ENCODE results near the gene EPB41L2. TPM values are rescaled to one million over a fixed set of nuclear protein-coding genes. Genes with fewer than 3 reads are reported as not detected.

The EPB41L2 gene
- total RNA-seq, 1 donor from 2014 or later, result 314 TPM

DNA sequence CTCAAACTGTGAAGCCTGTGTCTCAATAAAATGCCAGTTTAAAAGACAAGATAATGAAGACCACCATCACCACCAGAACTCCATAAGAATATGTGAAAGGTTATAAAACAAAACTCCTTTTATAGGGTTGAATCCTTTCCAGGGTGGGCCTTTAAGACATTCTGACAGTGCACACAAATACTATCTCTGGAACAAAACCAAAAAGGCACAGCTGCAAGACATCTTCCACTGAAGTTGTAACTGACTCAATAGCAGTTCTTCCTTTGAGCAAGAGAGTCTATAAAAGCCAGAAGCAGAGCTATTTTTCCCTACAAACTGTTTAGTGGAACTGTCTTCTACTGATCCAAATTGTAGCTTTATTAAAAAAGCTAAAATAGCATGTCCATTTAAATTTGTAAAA, 81.6 kb downstream of the EPB41L2 start:
- H3K27me3 Mint-ChIP-seq (ENCODE audit: unreplicated experiment), result peaks cover 10% of the 10 kb centered on the region
- H3K27ac Mint-ChIP-seq (ENCODE audit: unreplicated experiment), result peak overlapping the region; percentile 83
- TF ChIP-seq, protein P1, sequence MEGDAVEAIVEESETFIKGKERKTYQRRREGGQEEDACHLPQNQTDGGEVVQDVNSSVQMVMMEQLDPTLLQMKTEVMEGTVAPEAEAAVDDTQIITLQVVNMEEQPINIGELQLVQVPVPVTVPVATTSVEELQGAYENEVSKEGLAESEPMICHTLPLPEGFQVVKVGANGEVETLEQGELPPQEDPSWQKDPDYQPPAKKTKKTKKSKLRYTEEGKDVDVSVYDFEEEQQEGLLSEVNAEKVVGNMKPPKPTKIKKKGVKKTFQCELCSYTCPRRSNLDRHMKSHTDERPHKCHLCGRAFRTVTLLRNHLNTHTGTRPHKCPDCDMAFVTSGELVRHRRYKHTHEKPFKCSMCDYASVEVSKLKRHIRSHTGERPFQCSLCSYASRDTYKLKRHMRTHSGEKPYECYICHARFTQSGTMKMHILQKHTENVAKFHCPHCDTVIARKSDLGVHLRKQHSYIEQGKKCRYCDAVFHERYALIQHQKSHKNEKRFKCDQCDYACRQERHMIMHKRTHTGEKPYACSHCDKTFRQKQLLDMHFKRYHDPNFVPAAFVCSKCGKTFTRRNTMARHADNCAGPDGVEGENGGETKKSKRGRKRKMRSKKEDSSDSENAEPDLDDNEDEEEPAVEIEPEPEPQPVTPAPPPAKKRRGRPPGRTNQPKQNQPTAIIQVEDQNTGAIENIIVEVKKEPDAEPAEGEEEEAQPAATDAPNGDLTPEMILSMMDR (IDR thresholded peaks at IDR 0.05; ENCODE audit: unreplicated experiment), result no peak

DNA sequence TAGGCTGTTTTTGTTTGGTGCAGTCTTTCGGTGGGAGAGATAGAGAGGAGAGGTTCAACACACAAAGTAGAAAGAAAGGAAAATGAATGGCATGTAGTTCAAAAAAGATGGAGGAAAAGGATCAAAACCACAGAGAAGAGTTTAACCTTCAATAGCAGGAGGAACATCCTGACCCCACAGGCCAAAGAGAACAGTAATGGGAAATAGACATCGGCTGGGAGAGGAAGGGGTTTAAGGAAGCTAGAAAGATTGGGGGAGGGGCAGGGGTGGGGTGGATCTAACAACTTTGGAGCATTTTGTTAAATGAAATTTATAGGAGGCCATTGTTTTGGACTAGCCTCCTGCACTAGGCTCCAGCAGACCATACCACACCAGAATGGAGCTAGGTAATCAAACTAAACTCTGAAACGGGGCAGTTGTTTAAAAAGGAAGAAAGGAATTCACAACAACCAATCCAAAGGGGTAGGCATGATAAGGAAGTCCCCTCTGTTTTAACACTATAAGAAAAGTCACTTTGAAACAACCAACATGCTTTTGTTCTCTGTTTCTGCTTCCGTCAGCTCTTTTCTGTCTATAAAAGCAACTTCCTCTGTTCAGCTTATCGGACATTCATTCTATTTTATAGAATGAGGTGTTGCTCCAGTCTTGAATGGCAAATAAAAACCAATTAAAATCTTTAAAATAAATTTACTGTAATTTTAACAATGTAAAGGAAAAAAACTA, 82.6 kb downstream of the EPB41L2 start:
- Mint-ChIP-seq H3K27ac (ENCODE audit: unreplicated experiment) (peak overlapping the region; percentile 96), H3K4me3 (ENCODE audit: unreplicated experiment) (peak overlapping the region; percentile 52), H3K4me1 (ENCODE audit: unreplicated experiment) (peaks cover 58% of the 10 kb centered on the region), H3K36me3 (ENCODE audit: low read depth, unreplicated experiment) (peaks cover 5% of the 10 kb centered on the region), H3K9me3 (ENCODE audit: unreplicated experiment) (no peaks in the 10 kb centered on the region), H3K27me3 (ENCODE audit: unreplicated experiment) (peaks cover 8% of the 10 kb centered on the region)
- DNase-seq (ENCODE audit: low spot score), result peak; percentile 25
- TF ChIP-seq, protein P1 (IDR thresholded peaks at IDR 0.05; ENCODE audit: unreplicated experiment), result no peak

More for the DNA sequence above, 81.6 kb downstream of the EPB41L2 start:
- H3K9me3 Mint-ChIP-seq (ENCODE audit: unreplicated experiment), result no peaks in the 10 kb centered on the region
- no peak for DNase-seq (ENCODE audit: low spot score)
- H3K4me1 Mint-ChIP-seq (ENCODE audit: unreplicated experiment), result peaks cover 52% of the 10 kb centered on the region
- H3K36me3 Mint-ChIP-seq (ENCODE audit: low read depth, unreplicated experiment), result peaks cover 9% of the 10 kb centered on the region
- no peak overlapping the region for H3K4me3 Mint-ChIP-seq (ENCODE audit: unreplicated experiment)

DNA sequence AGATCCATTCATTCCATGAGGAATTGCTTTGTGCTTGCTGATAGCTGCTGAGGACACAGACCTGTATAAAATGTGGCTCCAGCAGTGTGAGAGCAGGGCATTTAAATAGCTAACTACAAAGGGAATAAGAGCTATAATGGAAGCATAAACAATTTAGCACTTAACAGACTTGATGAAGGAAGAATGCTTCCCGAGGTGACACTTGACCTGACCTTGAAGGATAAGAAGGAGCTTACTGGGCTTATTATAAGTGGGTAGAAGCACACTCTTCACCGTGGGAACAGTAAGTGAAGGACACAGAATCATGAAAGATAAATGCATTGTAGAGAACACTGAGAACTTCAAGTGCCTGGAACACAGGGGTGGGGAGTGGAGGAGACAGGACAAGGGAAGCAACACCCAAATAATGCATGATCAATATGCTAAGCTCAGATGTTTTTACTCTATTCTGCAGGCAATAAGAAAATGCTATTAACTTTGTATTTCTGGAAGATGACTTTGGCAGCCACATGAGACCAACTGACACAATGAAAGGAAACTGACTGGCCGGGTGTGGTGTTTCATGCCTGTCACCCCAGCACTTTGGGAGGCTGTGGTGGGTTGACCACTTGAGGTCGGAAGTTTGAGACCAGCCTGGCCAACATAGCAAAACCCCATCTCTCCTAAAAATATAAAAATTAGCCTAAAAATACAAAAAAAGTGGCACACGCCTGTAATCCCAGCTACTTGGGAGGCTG, 84.2 kb downstream of the EPB41L2 start:
- TF ChIP-seq, protein P1 (IDR thresholded peaks at IDR 0.05; ENCODE audit: unreplicated experiment), result no peak
- peak overlapping the region; percentile 38 for H3K4me3 Mint-ChIP-seq (ENCODE audit: unreplicated experiment)
- H3K27me3 Mint-ChIP-seq (ENCODE audit: unreplicated experiment), result peaks cover 8% of the 10 kb centered on the region
- peaks cover 66% of the 10 kb centered on the region for H3K4me1 Mint-ChIP-seq (ENCODE audit: unreplicated experiment)
- H3K9me3 Mint-ChIP-seq (ENCODE audit: unreplicated experiment), result no peaks in the 10 kb centered on the region
- H3K36me3 Mint-ChIP-seq (ENCODE audit: low read depth, unreplicated experiment), result no peaks in the 10 kb centered on the region
- peak overlapping the region; percentile 96 for H3K27ac Mint-ChIP-seq (ENCODE audit: unreplicated experiment)
- DNase-seq (ENCODE audit: low spot score), result no peak

DNA sequence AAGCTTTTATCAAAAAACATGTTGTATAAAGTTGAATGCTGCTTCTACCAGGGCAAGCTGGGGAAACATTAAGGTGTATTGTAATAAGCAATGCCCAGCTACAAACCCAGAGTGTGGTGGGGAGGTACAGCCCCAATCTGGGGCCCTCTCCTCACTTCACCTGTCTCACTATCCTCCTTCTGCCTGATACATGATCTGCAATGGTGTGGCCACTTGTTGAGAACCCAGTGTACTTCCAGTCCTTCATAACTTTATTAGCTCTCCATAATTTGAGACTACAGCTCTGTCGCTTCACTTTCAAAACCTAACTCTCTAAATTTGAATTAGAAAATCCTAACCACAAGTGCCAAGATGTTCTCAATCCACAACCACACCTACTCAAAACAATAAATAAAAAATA, 84.9 kb downstream of the EPB41L2 start:
- TF ChIP-seq, protein P1 (IDR thresholded peaks at IDR 0.05; ENCODE audit: unreplicated experiment), result no peak
- Mint-ChIP-seq H3K36me3 (ENCODE audit: low read depth, unreplicated experiment) (no peaks in the 10 kb centered on the region), H3K9me3 (ENCODE audit: unreplicated experiment) (no peaks in the 10 kb centered on the region), H3K4me1 (ENCODE audit: unreplicated experiment) (peaks cover 73% of the 10 kb centered on the region), H3K27ac (ENCODE audit: unreplicated experiment) (peak overlapping the region; percentile 53), H3K27me3 (ENCODE audit: unreplicated experiment) (peaks cover 8% of the 10 kb centered on the region), H3K4me3 (ENCODE audit: unreplicated experiment) (no peak overlapping the region)
- DNase-seq (ENCODE audit: low spot score), result no peak

DNA sequence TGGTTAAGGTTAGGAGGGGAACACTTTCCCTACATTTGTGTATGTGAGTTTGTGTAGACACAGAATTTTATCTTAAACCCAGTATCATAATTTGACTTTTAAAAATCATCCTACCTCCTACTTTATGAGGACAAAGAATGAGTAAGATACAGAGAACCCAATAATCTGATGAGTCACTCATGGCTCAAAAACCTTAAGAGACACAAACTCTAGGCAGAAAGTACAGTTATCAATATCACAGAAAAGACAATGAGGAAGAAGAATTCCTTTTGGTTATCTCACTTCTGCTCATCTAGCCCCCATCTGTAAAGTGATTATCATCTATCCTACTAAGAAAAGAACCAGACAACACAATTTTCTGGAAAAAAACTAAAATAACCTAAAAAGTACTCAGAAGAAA, 87.7 kb downstream of the EPB41L2 start:
- Mint-ChIP-seq H3K9me3 (ENCODE audit: unreplicated experiment) (no peaks in the 10 kb centered on the region), H3K27me3 (ENCODE audit: unreplicated experiment) (peaks cover 9% of the 10 kb centered on the region)

More for the DNA sequence above, 87.7 kb downstream of the EPB41L2 start:
- Mint-ChIP-seq H3K4me1 (ENCODE audit: unreplicated experiment) (peaks cover 63% of the 10 kb centered on the region), H3K27ac (ENCODE audit: unreplicated experiment) (peak overlapping the region; percentile 59), H3K4me3 (ENCODE audit: unreplicated experiment) (no peak overlapping the region), H3K36me3 (ENCODE audit: low read depth, unreplicated experiment) (no peaks in the 10 kb centered on the region)
- TF ChIP-seq, protein P1 (IDR thresholded peaks at IDR 0.05; ENCODE audit: unreplicated experiment), result no peak
- DNase-seq (ENCODE audit: low spot score), result no peak

All from endothelial cell (in vitro differentiated cells).